ENCODE results near the gene POC1B.

- TF ChIP-seq CTCF (conservative IDR thresholded peaks at IDR 0.05) = no peak
- TF ChIP-seq EZH2 (IDR thresholded peaks at IDR 0.05; ENCODE audit: low read depth) = no peak
Observed at GRCh38 chr12:89490922-89491321, 34.9 kb downstream of the POC1B start.
